GM23248 (cell line): ENCODE results near the gene ACTR1A. TPM values are rescaled to one million over a fixed set of nuclear protein-coding genes. Genes with fewer than 3 reads are reported as not detected.

Experiments used
- DNase-seq: peaks from one replicate; pipeline ENCODE4 v3.0.0-alpha.2; 2015
- H2AFZ ChIP-seq: fragments of 200-600 bp; sonication (generic); 2 replicates; pipeline ENCODE4 v1.6.1; 2016; ENCODE audit warnings: antibody characterized with exemption
- H3F3A ChIP-seq: fragments of 200-600 bp; sonication (generic); 2 replicates; pipeline ENCODE4 v1.6.1; 2016; ENCODE audit warnings: mild to moderate bottlenecking, antibody characterized with exemption, mixed run types; ENCODE audit not compliant: insufficient read depth
- H3K27ac ChIP-seq: fragments of 200-600 bp; sonication (generic); 2 replicates; pipeline ENCODE4 v1.5.1; 2016; ENCODE audit warnings: mild to moderate bottlenecking
- H3K27me3 ChIP-seq: fragments of 200-600 bp; sonication (generic); replicated peaks from 2 replicates; pipeline ENCODE4 v1.6.1; 2016; ENCODE audit warnings: mild to moderate bottlenecking; ENCODE audit not compliant: insufficient read depth
- H3K36me3 ChIP-seq: fragments of 200-600 bp; sonication (generic); 2 replicates; pipeline ENCODE4 v1.6.1; 2016; ENCODE audit warnings: low read depth, mild to moderate bottlenecking
- H3K4me1 ChIP-seq: fragments of 200-600 bp; sonication (generic); 2 replicates; pipeline ENCODE4 v1.6.1; 2016; ENCODE audit warnings: mild to moderate bottlenecking; ENCODE audit not compliant: insufficient read depth
- H3K4me2 ChIP-seq: fragments of 200-600 bp; sonication (generic); one replicate; pipeline ENCODE4 v1.6.1; 2016; ENCODE audit warnings: mild to moderate bottlenecking; ENCODE audit not compliant: unreplicated experiment
- H3K4me3 ChIP-seq: fragments of 200-600 bp; sonication (generic); 2 replicates; pipeline ENCODE4 v1.5.1; 2016; ENCODE audit warnings: mild to moderate bottlenecking
- H3K79me2 ChIP-seq: fragments of 200-600 bp; sonication (generic); 2 replicates; pipeline ENCODE4 v1.6.1; 2016; ENCODE audit warnings: mild to moderate bottlenecking; ENCODE audit not compliant: insufficient read depth
- H3K9ac ChIP-seq: fragments of 200-600 bp; sonication (generic); 2 replicates; pipeline ENCODE4 v1.6.1; 2016; ENCODE audit warnings: mild to moderate bottlenecking
- H3K9me2 ChIP-seq: fragments of 200-600 bp; sonication (generic); 2 replicates; pipeline ENCODE4 v1.6.1; 2016; ENCODE audit warnings: mixed run types, mild to moderate bottlenecking, moderate library complexity; ENCODE audit not compliant: insufficient read depth
- H3K9me3 ChIP-seq: fragments of 200-600 bp; sonication (generic); one replicate; pipeline ENCODE4 v1.6.1; 2017; ENCODE audit warnings: low read depth
- H4K20me1 ChIP-seq: fragments of 200-600 bp; sonication (generic); 2 replicates; pipeline ENCODE4 v1.6.0; 2016; ENCODE audit not compliant: insufficient read depth
- EZH2 ChIP-seq: fragments of 200-600 bp; sonication (generic); IDR thresholded peaks from 2 replicates; pipeline ENCODE4 v1.6.1; 2018; ENCODE audit warnings: antibody characterized with exemption, mild to moderate bottlenecking; ENCODE audit not compliant: insufficient read depth, poor library complexity, severe bottlenecking
- EZH2phosphoT487 ChIP-seq: fragments of 200-600 bp; sonication (generic); IDR thresholded peaks from 2 replicates; pipeline ENCODE4 v1.6.1; 2018; ENCODE audit warnings: antibody characterized with exemption, moderate library complexity, mild to moderate bottlenecking, low read depth; ENCODE audit not compliant: insufficient read depth
- WGBS, 2 experiments: methylation state at CpG; one replicate each; pipeline ENCODE4 v1.1.6; 2015 to 2017; ENCODE audit warnings: low lambda C conversion rate in 2 of 2, low coverage in 1 of 2; ENCODE audit errors: missing lambda C conversion rate in 2 of 2; 5-methylcytosine and 5-hydroxymethylcytosine counted together
- in situ Hi-C: fragments of 300-500 bp; cut with MboI; formaldehyde crosslinking; loops from 2 replicates; pipeline ENCODE4 v1.15.0; 2020
- polyA plus RNA-seq: library from polyadenylated mRNA; unstranded; fragments of >200 nt; fragmentation: Nextera tagmentation; extraction: Ambion mirVana; gene quantifications from 2 replicates; pipeline ENCODE4 v1.2.1, GENCODE V29; 2016
- total RNA-seq: library from RNA; depleted of rRNA; stranded (reverse); fragments of >200 nt; shearing (Covaris generic); gene quantifications from 2 replicates; pipeline ENCODE4 v1.2.3, GENCODE V29; 2014

The ACTR1A gene
- total and polyA plus RNA-seq, 2 experiments from 2014 or later, result 127 to 134 TPM

GRCh38 chr10:102492344-102492939 lies 10.1 kb downstream of the ACTR1A start:
- peaks cover 91% of the 10 kb centered on the region for H3K79me2 ChIP-seq
- H3K36me3 ChIP-seq, result peaks cover 12% of the 10 kb centered on the region
- in situ Hi-C loops, result no loop called here
- no peaks in the 10 kb centered on the region for H4K20me1 ChIP-seq
- no peaks in the 10 kb centered on the region for H3K9me2 ChIP-seq
- 90% methylated on average over 6 to 7 of the region's 7 CpGs for WGBS, 2 experiments
- no peak overlapping the region for H3K4me2 ChIP-seq
- TF ChIP-seq EZH2 (no peak), EZH2phosphoT487 (no peak)
- H3K4me3 ChIP-seq, result no peak overlapping the region
- H2AFZ ChIP-seq, result no peak overlapping the region
- H3K9me3 ChIP-seq, result no peaks in the 10 kb centered on the region
- DNase-seq, result no peak
- no peak overlapping the region for H3K27ac ChIP-seq
- H3F3A ChIP-seq, result no peaks in the 10 kb centered on the region
- H3K27me3 ChIP-seq, result no peaks in the 10 kb centered on the region
- H3K9ac ChIP-seq, result no peak overlapping the region
- peaks cover 7% of the 10 kb centered on the region for H3K4me1 ChIP-seq

- Histone ChIP-seq H3K9ac (no peak overlapping the region), H3K4me1 (peaks cover 7% of the 10 kb centered on the region), H3K36me3 (peaks cover 18% of the 10 kb centered on the region), H3K27me3 (no peaks in the 10 kb centered on the region), H3F3A (no peaks in the 10 kb centered on the region), H3K4me3 (no peak overlapping the region), H3K79me2 (peaks cover 78% of the 10 kb centered on the region), H4K20me1 (no peaks in the 10 kb centered on the region), H3K9me3 (no peaks in the 10 kb centered on the region), H3K9me2 (no peaks in the 10 kb centered on the region), H3K27ac (no peak overlapping the region), H3K4me2 (no peak overlapping the region), H2AFZ (no peak overlapping the region)
- 67 to 78% methylated on average over 4 of the region's 4 CpGs for WGBS, 2 experiments
- in situ Hi-C loops, result no loop called here
- no peak for DNase-seq
- TF ChIP-seq EZH2phosphoT487, result no peak
These were observed 11.4 kb downstream of the ACTR1A start for GRCh38 chr10:102491136-102491535.

- H4K20me1 ChIP-seq, result no peaks in the 10 kb centered on the region
- no peak overlapping the region for H2AFZ ChIP-seq
- H3K9ac ChIP-seq, result no peak overlapping the region
- no peak overlapping the region for H3K4me2 ChIP-seq
- TF ChIP-seq EZH2, result no peak
- TF ChIP-seq EZH2phosphoT487, result no peak
- no peak overlapping the region for H3K4me3 ChIP-seq
- no peaks in the 10 kb centered on the region for H3K9me2 ChIP-seq
- H3K27me3 ChIP-seq, result no peaks in the 10 kb centered on the region
- no peaks in the 10 kb centered on the region for H3K4me1 ChIP-seq
- H3K36me3 ChIP-seq, result peaks cover 40% of the 10 kb centered on the region
- H3K79me2 ChIP-seq, result peaks cover 19% of the 10 kb centered on the region
- no peak overlapping the region for H3K27ac ChIP-seq
- WGBS, 2 experiments, result 82 to 83% methylated on average over 17 to 18 of the region's 18 CpGs
- no peak for DNase-seq
- in situ Hi-C loops, result no loop called here
- H3K9me3 ChIP-seq, result no peaks in the 10 kb centered on the region
- H3F3A ChIP-seq, result peaks cover 13% of the 10 kb centered on the region; the same call in 1 of the 2 replicates
These were observed 17.3 kb downstream of the ACTR1A start for GRCh38 chr10:102485093-102485784.

DNA sequence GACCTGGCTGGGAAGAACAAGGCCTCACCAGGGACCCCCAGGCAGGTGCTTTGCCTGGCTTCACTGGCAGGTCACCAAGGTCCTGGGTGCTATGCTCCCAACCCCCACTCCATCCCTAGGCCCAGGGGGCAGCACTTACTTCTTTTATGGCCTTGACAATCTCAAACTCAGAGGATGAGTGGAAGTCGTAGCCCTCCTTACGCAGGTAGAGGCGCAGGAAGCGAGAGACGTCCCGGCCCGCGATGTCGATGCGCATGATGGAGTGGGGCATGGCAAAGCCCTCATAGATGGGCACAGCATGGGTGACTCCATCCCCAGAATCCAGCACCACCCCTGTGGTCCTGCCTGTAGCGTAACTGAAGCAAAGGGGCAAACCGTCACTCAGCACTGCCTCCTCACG lies 18.5 kb downstream of the ACTR1A start:
- no peak overlapping the region for H3K9ac ChIP-seq
- no peaks in the 10 kb centered on the region for H4K20me1 ChIP-seq
- no peaks in the 10 kb centered on the region for H3K9me3 ChIP-seq
- H3K4me2 ChIP-seq, result no peak overlapping the region
- no peaks in the 10 kb centered on the region for H3K27me3 ChIP-seq
- H3F3A ChIP-seq, result peaks cover 17% of the 10 kb centered on the region; the same call in 1 of the 2 replicates
- H3K9me2 ChIP-seq, result no peaks in the 10 kb centered on the region
- TF ChIP-seq EZH2 (no peak), EZH2phosphoT487 (no peak)
- in situ Hi-C loops, result no loop called here
- H3K27ac ChIP-seq, result no peak overlapping the region
- H2AFZ ChIP-seq, result no peak overlapping the region
- peaks cover 40% of the 10 kb centered on the region for H3K36me3 ChIP-seq
- DNase-seq, result no peak
- peaks cover 7% of the 10 kb centered on the region; the same call in 1 of the 2 replicates for H3K79me2 ChIP-seq
- no peak overlapping the region for H3K4me3 ChIP-seq
- 95 to 96% methylated on average over 13 of the region's 13 CpGs for WGBS, 2 experiments
- H3K4me1 ChIP-seq, result no peaks in the 10 kb centered on the region
